Measurements from ENCODE around the gene CA5A. TPM values are rescaled to one million over a fixed set of nuclear protein-coding genes. Genes with fewer than 3 reads are reported as not detected.

CA5A gene
- total and polyA plus RNA-seq, 2 experiments from 2014 or later, result not detected

GRCh38 chr16:87924041-87924810 lies 12.1 kb downstream of the CA5A start:
- no peak; the same call in 2 of the 3 replicates for ATAC-seq
- Mint-ChIP-seq H3K27me3 (ENCODE audit: insufficient read depth, low read depth, poor library complexity) (peaks cover 13% of the 10 kb centered on the region), H3K36me3 (ENCODE audit: low read depth) (no peaks in the 10 kb centered on the region), H3K9me3 (no peaks in the 10 kb centered on the region), H3K27ac (no peak overlapping the region), H3K4me3 (no peak overlapping the region), H3K4me1 (peaks cover 24% of the 10 kb centered on the region)
- H3K4me2 ChIP-seq, result no peak overlapping the region
- H3K27me3 ChIP-seq (ENCODE audit: insufficient read depth), result no peaks in the 10 kb centered on the region
- no peaks in the 10 kb centered on the region for H3K79me2 ChIP-seq (replicated peaks; ENCODE audit: insufficient read depth)
- no peaks in the 10 kb centered on the region for H3K36me3 ChIP-seq (ENCODE audit: insufficient read depth)
- no peaks in the 10 kb centered on the region for H4K20me1 ChIP-seq (replicated peaks; ENCODE audit: insufficient read depth)
- DNase-seq (ENCODE audit: low spot score), result no peak
- H3F3A ChIP-seq (replicated peaks; ENCODE audit: low read depth), result no peaks in the 10 kb centered on the region
- no peak for TF ChIP-seq ZNF114 (CRISPR knock-in tag; IDR thresholded peaks at IDR 0.05)
- no peak for TF ChIP-seq NANOG (IDR thresholded peaks at IDR 0.05; ENCODE audit: borderline replicate concordance)
- no peak for TF ChIP-seq ZNF331 (CRISPR knock-in tag; IDR thresholded peaks at IDR 0.05; ENCODE audit: low read depth)
- no peak for TF ChIP-seq STAT1 (IDR thresholded peaks at IDR 0.05; ENCODE audit: unreplicated experiment)
- no peak for TF ChIP-seq JUNB (IDR thresholded peaks at IDR 0.05; ENCODE audit: unreplicated experiment)
- no peak for TF ChIP-seq EZH2 (IDR thresholded peaks at IDR 0.05; ENCODE audit: low read depth, unreplicated experiment)
- TF ChIP-seq ZNF462 (CRISPR knock-in tag; IDR thresholded peaks at IDR 0.05), result no peak
- no peak for TF ChIP-seq POLR2AphosphoS5 (IDR thresholded peaks at IDR 0.05; ENCODE audit: low read depth)
- no peak for TF ChIP-seq ETS1 (IDR thresholded peaks at IDR 0.05)
- TF ChIP-seq CREB1 (CRISPR knock-in tag; IDR thresholded peaks at IDR 0.05; ENCODE audit: low read depth), result no peak
- TF ChIP-seq, protein P1, sequence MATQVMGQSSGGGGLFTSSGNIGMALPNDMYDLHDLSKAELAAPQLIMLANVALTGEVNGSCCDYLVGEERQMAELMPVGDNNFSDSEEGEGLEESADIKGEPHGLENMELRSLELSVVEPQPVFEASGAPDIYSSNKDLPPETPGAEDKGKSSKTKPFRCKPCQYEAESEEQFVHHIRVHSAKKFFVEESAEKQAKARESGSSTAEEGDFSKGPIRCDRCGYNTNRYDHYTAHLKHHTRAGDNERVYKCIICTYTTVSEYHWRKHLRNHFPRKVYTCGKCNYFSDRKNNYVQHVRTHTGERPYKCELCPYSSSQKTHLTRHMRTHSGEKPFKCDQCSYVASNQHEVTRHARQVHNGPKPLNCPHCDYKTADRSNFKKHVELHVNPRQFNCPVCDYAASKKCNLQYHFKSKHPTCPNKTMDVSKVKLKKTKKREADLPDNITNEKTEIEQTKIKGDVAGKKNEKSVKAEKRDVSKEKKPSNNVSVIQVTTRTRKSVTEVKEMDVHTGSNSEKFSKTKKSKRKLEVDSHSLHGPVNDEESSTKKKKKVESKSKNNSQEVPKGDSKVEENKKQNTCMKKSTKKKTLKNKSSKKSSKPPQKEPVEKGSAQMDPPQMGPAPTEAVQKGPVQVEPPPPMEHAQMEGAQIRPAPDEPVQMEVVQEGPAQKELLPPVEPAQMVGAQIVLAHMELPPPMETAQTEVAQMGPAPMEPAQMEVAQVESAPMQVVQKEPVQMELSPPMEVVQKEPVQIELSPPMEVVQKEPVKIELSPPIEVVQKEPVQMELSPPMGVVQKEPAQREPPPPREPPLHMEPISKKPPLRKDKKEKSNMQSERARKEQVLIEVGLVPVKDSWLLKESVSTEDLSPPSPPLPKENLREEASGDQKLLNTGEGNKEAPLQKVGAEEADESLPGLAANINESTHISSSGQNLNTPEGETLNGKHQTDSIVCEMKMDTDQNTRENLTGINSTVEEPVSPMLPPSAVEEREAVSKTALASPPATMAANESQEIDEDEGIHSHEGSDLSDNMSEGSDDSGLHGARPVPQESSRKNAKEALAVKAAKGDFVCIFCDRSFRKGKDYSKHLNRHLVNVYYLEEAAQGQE (IDR thresholded peaks at IDR 0.05; ENCODE audit: unreplicated experiment), result no peak
- TF ChIP-seq, protein P2, sequence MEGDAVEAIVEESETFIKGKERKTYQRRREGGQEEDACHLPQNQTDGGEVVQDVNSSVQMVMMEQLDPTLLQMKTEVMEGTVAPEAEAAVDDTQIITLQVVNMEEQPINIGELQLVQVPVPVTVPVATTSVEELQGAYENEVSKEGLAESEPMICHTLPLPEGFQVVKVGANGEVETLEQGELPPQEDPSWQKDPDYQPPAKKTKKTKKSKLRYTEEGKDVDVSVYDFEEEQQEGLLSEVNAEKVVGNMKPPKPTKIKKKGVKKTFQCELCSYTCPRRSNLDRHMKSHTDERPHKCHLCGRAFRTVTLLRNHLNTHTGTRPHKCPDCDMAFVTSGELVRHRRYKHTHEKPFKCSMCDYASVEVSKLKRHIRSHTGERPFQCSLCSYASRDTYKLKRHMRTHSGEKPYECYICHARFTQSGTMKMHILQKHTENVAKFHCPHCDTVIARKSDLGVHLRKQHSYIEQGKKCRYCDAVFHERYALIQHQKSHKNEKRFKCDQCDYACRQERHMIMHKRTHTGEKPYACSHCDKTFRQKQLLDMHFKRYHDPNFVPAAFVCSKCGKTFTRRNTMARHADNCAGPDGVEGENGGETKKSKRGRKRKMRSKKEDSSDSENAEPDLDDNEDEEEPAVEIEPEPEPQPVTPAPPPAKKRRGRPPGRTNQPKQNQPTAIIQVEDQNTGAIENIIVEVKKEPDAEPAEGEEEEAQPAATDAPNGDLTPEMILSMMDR (conservative IDR thresholded peaks at IDR 0.05; ENCODE audit: low read depth in 2 of 2), result no peak
- no peak for TF ChIP-seq EZH2phosphoT487 (IDR thresholded peaks at IDR 0.05; ENCODE audit: unreplicated experiment)
- H3K4me3 ChIP-seq, result no peak overlapping the region
- H3K4me1 ChIP-seq (ENCODE audit: insufficient read depth), result no peaks in the 10 kb centered on the region
- peak overlapping the region; percentile 76 for H2AFZ ChIP-seq
- H3K9me2 ChIP-seq (ENCODE audit: insufficient read depth), result no peaks in the 10 kb centered on the region
- no peak overlapping the region for H3K27ac ChIP-seq (ENCODE audit: low read depth)

Measured in GM23338 (cell line).